Fibroblast of lung (primary cell): Measurements from ENCODE around the gene CLCNKA. TPM values are rescaled to one million over a fixed set of nuclear protein-coding genes. Genes with fewer than 3 reads are reported as not detected.
A peak's percentile ranks its signal among the peaks of the same experiment; 100 is the strongest.

Experiments used
- DNase-seq, 2 donors: peaks; one replicate each; pipeline versions ENCODE4 v3.0.0 to v3.0.0-alpha.2; 2010; ENCODE audit warnings: low read depth in 2 of 2
- H2AFZ ChIP-seq: 2 replicates; pipeline ENCODE4 v1.5.1; 2012; ENCODE audit warnings: low read length, control low read depth, inconsistent platforms
- H3K27ac ChIP-seq: 2 replicates; pipeline ENCODE4 v1.5.1; 2011; ENCODE audit warnings: low read length, control low read depth; ENCODE audit not compliant: insufficient read depth
- H3K27me3 ChIP-seq: 2 replicates; pipeline ENCODE4 v1.5.1; 2011; ENCODE audit warnings: mild to moderate bottlenecking, low read length; ENCODE audit not compliant: control insufficient read depth, insufficient read depth
- H3K36me3 ChIP-seq: 2 replicates; pipeline ENCODE4 v1.5.1; 2011; ENCODE audit warnings: low read length; ENCODE audit not compliant: control insufficient read depth, insufficient read depth
- H3K4me1 ChIP-seq: 2 replicates; pipeline ENCODE4 v1.5.1; 2011; ENCODE audit warnings: low read length; ENCODE audit not compliant: control insufficient read depth, insufficient read depth; ENCODE audit errors: extremely low read depth
- H3K4me2 ChIP-seq: 2 replicates; pipeline ENCODE4 v1.5.1; 2011; ENCODE audit warnings: low read length, control low read depth; ENCODE audit not compliant: insufficient read depth; ENCODE audit errors: extremely low read depth
- H3K4me3 ChIP-seq, 4 experiments: fragments of 200-600 bp in 1 of 4; sonication (generic) in 1 of 4; replicated peaks in 1 of 4; 2 replicates each; pipeline ENCODE4 v1.5.1; 2011 to 2016; ENCODE audit warnings: low read length in 4 of 4, low read depth in 3 of 4, mild to moderate bottlenecking in 3 of 4, control low read depth in 2 of 4, inconsistent platforms in 1 of 4, mixed read lengths in 1 of 4; ENCODE audit not compliant: insufficient read depth in 1 of 4; ENCODE audit errors: control extremely low read depth in 1 of 4
- H3K79me2 ChIP-seq: 2 replicates; pipeline ENCODE4 v1.5.1; 2012; ENCODE audit warnings: mild to moderate bottlenecking, low read length, inconsistent platforms; ENCODE audit not compliant: control insufficient read depth, insufficient read depth
- H3K9ac ChIP-seq: 2 replicates; pipeline ENCODE4 v1.5.1; 2011; ENCODE audit warnings: mild to moderate bottlenecking, low read length, control low read depth; ENCODE audit not compliant: insufficient read depth
- H3K9me3 ChIP-seq: 2 replicates; pipeline ENCODE4 v1.5.1; 2012; ENCODE audit warnings: low read depth, low read length; ENCODE audit not compliant: control insufficient read depth, insufficient read depth
- H4K20me1 ChIP-seq: 2 replicates; pipeline ENCODE4 v1.5.1; 2011; ENCODE audit warnings: low read length; ENCODE audit not compliant: control insufficient read depth, insufficient read depth; ENCODE audit errors: extremely low read depth
- EZH2 ChIP-seq: IDR thresholded peaks from 2 replicates; pipeline ENCODE4 v1.5.1; 2012; ENCODE audit warnings: low read length, control low read depth, mild to moderate bottlenecking; ENCODE audit errors: missing control alignments
- polyA plus RNA-seq, 2 donors: library from polyadenylated mRNA; depleted of rRNA in 1 of 2; stranded (reverse) in 1 of 2; unstranded in 1 of 2; fragments of >200 nt; gene quantifications; 2 replicates each; pipeline ENCODE4 v1.2.1, GENCODE V29; 2011 to 2012; ENCODE audit warnings: missing spikeins in 1 of 2
- total RNA-seq: library from RNA; depleted of rRNA; stranded (reverse); fragments of >200 nt; gene quantifications from 2 replicates; pipeline ENCODE4 v1.2.1, GENCODE V29; 2014
- TF ChIP-seq, protein P1 (sequence below), 2 donors: IDR thresholded peaks in 1 of 2; conservative IDR thresholded peaks in 1 of 2; 1 replicate in 1 of 2; 2 replicates in 1 of 2; pipeline ENCODE4 v1.5.1; 2011 to 2012; ENCODE audit warnings: low read length in 2 of 2, control low read depth in 1 of 2, inconsistent platforms in 1 of 2, low read depth in 1 of 2, mild to moderate bottlenecking in 1 of 2

CLCNKA gene
- total and polyA plus RNA-seq, 2 donors (not counting 1 experiment from before 2014, with no cell fraction given), result under 0.01 TPM; not detected in 1

DNA sequence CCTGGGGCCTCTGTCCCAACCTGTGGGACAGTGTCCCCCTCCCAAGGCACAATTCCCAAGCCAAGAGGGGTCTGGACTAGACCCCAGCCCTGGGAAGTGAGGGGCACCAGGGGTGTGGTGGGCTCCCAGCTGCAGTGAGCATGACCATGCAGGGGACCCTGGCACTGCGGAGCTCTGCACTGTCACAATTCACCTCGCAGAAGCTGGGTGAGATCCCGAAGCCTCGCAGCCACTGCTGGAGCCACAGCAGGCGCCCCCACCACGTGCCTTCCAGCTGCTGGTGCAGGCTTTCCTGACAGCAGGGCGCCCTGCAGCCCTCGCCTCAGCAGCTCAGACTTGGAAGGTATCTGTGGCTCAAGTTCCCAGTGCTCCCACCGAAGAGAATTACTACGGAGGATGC lies 27.8 kb upstream of the CLCNKA start:
- Histone ChIP-seq H3K4me2 (no peak overlapping the region), H3K36me3 (no peaks in the 10 kb centered on the region), H4K20me1 (no peaks in the 10 kb centered on the region), H3K27me3 (peaks cover 3% of the 10 kb centered on the region), H3K9me3 (no peaks in the 10 kb centered on the region), H2AFZ (no peak overlapping the region), H3K79me2 (no peaks in the 10 kb centered on the region), H3K9ac (no peak overlapping the region), H3K27ac (no peak overlapping the region), H3K4me3 (no peak overlapping the region), H3K4me1 (no peaks in the 10 kb centered on the region)
- TF ChIP-seq, protein P1, sequence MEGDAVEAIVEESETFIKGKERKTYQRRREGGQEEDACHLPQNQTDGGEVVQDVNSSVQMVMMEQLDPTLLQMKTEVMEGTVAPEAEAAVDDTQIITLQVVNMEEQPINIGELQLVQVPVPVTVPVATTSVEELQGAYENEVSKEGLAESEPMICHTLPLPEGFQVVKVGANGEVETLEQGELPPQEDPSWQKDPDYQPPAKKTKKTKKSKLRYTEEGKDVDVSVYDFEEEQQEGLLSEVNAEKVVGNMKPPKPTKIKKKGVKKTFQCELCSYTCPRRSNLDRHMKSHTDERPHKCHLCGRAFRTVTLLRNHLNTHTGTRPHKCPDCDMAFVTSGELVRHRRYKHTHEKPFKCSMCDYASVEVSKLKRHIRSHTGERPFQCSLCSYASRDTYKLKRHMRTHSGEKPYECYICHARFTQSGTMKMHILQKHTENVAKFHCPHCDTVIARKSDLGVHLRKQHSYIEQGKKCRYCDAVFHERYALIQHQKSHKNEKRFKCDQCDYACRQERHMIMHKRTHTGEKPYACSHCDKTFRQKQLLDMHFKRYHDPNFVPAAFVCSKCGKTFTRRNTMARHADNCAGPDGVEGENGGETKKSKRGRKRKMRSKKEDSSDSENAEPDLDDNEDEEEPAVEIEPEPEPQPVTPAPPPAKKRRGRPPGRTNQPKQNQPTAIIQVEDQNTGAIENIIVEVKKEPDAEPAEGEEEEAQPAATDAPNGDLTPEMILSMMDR (conservative IDR thresholded peaks at IDR 0.05 in 1 of 2, IDR thresholded peaks at IDR 0.05 in 1 of 2; ENCODE audit: low read depth in 1 of 2, low read length in 2 of 2), result no peak
- TF ChIP-seq EZH2, result no peak
- no peak for DNase-seq

DNA sequence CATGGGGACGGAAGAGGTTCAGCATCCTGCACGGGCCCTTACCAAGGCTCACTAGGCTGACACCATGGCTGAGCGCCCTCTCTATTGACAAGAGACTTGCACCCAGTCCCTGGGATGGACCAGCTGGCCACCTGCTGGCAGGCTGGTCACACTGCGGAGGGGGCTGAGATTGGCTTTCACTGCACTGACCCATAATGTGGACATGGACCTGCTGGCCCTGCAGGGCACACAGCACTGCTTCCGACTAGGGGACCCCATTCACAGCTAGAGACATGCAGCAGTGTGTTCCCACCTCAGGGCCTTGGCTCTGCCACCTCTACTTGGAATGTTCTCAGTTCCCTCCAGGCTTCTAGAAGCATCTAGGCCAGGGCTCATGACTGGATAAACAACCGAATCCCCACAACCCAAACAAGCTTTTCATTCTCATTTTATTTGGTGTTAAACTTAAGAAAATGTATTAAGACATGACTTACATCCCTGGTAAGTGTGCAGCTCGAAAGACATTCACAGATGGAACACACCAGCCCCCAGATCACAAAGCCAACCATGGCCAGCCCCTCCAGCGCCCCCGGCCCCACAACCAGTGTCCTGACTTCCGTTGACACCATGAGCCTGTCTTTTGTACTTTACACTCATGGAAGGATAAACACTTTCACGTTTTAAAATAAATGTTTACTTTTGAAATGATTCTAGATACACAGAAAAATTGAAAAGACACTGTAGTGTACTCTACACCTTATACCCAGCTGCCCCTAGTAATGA lies 27.1 kb upstream of the CLCNKA start:
- no peak overlapping the region for H2AFZ ChIP-seq
- no peaks in the 10 kb centered on the region for H3K79me2 ChIP-seq
- H3K4me2 ChIP-seq, result no peak overlapping the region
- H3K9me3 ChIP-seq, result no peaks in the 10 kb centered on the region
- H3K27me3 ChIP-seq, result peaks cover 3% of the 10 kb centered on the region
- peak; percentile 47 to 68 for DNase-seq
- H3K4me1 ChIP-seq, result no peaks in the 10 kb centered on the region
- H3K9ac ChIP-seq, result no peak overlapping the region
- H4K20me1 ChIP-seq, result no peaks in the 10 kb centered on the region
- no peaks in the 10 kb centered on the region for H3K36me3 ChIP-seq
- no peak overlapping the region for H3K4me3 ChIP-seq
- TF ChIP-seq EZH2, result no peak
- TF ChIP-seq, protein P1 (conservative IDR thresholded peaks at IDR 0.05 in 1 of 2, IDR thresholded peaks at IDR 0.05 in 1 of 2; ENCODE audit: low read depth in 1 of 2, low read length in 2 of 2), result peak; percentile 90 to 94
- no peak overlapping the region for H3K27ac ChIP-seq

DNA sequence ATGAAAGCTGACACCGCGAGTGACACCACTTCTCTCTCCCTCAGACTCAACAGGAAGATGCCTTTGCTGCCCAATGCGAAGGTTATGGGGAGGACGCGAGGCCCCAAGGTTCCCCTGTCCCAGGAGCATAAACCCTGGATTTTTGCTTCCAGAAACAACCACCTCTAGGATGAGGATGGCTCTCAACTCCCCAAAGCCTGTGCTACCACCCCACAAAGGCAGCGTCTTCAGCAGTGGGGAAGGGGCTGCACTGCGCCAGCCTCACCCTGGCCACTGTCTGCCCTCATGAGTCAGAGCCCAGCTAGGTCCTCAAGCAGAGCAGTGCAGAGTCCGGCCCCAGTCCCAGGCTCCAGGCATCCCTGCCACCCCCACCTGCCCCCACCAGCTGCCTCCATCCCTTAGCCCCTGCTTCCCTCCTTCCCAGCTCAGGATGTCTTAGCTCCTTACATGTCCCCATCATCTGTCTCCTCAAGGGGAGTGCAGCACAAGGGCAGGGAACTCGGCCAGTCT lies 24.7 kb upstream of the CLCNKA start:
- DNase-seq, result no peak

More for the DNA sequence above, 24.7 kb upstream of the CLCNKA start:
- no peak overlapping the region for H3K4me2 ChIP-seq
- no peak overlapping the region for H3K9ac ChIP-seq
- no peaks in the 10 kb centered on the region for H3K4me1 ChIP-seq
- H3K9me3 ChIP-seq, result no peaks in the 10 kb centered on the region
- no peaks in the 10 kb centered on the region for H4K20me1 ChIP-seq
- TF ChIP-seq, protein P1 (conservative IDR thresholded peaks at IDR 0.05 in 1 of 2, IDR thresholded peaks at IDR 0.05 in 1 of 2; ENCODE audit: low read depth in 1 of 2, low read length in 2 of 2), result no peak
- TF ChIP-seq EZH2, result no peak
- no peaks in the 10 kb centered on the region for H3K79me2 ChIP-seq
- H3K36me3 ChIP-seq, result no peaks in the 10 kb centered on the region
- peaks cover 3% of the 10 kb centered on the region for H3K27me3 ChIP-seq
- H3K4me3 ChIP-seq, result no peak overlapping the region
- no peak overlapping the region for H2AFZ ChIP-seq
- H3K27ac ChIP-seq, result no peak overlapping the region
